ENCODE data around the gene FAM117A. TPM values are rescaled to one million over a fixed set of nuclear protein-coding genes. Genes with fewer than 3 reads are reported as not detected.
A peak's percentile ranks its signal among the peaks of the same experiment; 100 is the strongest.
"Not testable (repeated sequence)": the region's sequence is repeated elsewhere in the genome, so short reads cannot be mapped to it uniquely, and the experiment has no call there.

FAM117A gene
- polyA plus RNA-seq, 4 donors, result 18.7 to 24.3 (median 19.7) TPM

DNA sequence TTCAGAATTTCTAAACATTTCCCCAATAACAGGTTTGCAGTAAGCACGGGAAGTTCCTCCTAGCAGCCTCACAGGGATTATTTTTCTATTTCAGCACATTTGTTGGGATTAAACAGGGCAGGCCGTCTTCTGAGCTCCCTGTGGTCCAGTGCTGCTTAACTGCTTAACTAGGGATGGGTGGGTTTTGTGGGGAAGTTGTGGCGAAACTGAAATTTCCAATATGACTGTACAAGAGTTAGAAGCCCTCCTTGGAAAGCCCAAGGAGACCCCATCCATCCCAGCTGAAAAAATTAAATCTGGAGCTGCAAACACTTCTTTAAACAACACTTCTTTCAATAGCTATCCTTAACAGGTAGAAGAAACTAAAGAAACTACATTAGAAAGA is 22.2 kb downstream of the FAM117A start:
- DNase-seq (ENCODE audit: low read depth in 4 of 4, low spot score in 2 of 4), result no peak

DNA sequence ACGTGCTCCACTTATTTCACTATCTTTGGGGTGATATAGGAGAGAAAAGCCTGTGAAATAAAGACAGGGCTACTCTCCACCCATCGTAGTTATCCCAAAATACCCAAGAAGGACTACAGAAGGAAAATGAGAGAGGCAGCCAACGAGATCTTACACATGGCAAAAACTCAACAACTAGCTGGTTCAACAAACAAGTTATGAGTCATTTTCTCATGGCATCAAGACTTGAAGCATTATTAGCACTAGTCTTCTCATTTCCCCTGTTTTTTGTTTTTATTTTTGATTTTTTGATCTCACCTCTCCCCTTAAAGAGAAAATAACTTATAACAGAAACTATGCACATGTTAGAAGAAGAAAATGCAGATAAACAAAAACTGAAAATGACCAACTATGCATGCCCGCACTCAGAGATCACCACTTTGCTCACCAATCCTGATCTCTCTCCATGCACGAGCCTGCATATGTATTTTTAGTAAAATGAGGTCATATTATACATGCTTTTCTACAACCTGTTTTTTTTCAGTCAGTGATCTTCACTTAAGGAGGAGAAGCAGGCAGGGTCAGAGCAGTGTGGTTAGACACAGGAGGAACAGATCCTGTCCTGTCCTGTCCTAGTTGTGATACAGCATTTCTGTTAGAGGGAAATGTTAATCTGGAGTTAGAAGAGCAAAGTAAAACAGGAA is 22.8 kb downstream of the FAM117A start:
- no peak for DNase-seq (ENCODE audit: low read depth in 4 of 4, low spot score in 2 of 4)

DNA sequence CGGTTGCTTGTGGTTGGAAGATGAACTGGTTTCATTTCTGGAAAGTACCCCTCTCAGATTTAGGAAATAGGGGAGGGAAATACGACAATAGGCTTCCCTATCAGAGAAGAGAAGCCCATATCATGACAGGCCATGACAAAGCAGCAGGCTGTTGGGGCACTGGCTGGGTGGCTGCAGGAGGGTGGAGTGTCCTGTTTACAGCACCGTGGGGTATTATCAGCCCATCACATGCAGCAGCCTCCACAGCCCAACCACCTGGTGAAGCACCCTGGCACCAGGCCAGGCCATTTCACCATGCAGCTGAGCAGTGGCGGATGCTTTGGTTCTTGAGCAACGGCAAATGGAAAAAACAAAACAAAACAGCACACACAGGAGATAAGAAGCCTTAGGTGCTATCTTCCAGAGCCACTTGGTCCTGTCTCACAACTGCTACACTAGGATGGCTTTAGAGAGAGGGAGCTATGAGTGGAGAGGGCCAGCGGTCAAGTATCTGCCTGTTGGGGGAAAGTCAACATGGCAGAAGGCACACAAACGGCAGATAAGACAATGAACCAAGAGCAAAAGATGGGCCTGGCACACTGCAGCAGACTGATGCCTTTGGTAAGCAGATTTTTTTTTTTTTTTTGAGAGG is 24.2 kb downstream of the FAM117A start:
- no peak for DNase-seq (ENCODE audit: low read depth in 4 of 4, low spot score in 2 of 4)

DNA sequence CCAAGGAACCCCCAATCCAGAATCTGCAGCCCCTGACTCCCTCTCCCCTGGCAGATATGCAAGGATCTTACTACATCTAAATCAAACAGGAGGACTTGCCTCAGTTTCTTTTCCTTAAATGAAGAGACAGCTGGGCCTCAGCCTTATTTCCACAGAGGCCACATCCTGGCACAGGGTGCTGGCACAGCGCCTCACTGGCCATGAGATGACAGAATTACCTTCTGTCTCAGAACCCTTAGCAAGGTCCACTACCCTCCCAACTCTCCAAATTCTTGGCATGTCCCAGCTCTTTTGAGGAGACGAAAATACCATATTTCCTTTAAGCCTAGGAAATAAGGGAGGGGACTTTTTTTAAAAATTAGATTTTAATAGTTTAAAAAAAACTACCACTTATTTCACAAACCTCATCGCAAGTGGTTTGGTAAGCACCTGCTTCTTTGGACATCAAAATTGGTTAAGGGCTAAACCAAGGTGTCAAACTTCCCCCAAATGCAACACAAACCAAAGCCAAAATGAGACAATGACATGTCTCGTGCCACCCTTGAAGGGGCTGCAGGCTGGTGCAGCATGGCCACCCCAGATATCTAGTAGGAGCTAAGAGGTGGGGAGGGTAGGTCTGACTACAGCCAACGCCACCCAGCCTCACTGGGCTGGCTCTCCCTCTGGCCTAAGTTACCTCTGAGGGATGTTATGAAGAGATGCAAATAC is 25.3 kb downstream of the FAM117A start:
- DNase-seq (ENCODE audit: low read depth in 4 of 4, low spot score in 2 of 4), result no peak

DNA sequence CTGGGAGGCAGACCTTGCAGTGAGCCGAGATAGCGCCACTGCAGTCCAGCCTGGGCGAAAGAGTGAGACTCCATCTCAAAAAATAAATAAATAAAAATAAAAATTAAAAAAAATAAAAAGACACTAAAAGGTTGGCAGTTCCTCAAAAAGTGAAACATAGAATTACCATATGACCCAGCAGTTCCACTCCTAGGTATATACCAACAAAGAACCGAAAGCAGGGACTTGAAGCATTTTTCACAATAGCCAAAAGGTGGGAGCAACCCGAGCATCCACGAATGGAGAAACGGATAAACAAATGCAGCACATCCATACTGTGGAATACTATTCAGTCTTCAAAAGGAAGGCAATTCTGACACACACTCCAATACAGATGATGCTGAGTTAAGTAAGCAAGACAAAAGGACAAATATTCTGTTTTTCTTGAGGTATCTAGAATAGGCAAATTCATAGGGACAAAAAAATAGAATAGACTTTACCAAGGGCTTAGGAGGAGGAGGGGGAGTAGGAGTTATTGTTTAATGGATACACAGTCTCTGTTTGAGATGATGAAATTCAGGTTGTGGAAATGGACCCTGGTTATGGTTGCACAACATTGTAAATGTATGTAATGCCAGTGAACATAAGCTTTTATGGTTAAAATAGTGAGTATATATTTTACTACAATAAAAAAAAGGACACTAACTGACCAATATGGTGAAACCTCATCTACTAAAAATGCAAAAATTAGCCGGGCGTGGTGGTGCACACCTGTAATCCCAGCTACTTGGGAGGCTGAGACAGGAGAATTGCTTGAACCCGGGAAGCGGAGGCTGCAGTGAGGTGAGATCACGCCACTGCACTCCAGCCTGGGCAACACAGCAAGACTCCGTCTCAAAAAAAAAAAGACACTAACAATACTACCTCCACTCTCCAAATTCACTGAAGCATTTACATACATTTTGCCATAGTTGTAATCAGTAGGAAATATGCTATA is 29.1 kb downstream of the FAM117A start:
- no peak for DNase-seq (ENCODE audit: low read depth in 4 of 4, low spot score in 2 of 4)

DNA sequence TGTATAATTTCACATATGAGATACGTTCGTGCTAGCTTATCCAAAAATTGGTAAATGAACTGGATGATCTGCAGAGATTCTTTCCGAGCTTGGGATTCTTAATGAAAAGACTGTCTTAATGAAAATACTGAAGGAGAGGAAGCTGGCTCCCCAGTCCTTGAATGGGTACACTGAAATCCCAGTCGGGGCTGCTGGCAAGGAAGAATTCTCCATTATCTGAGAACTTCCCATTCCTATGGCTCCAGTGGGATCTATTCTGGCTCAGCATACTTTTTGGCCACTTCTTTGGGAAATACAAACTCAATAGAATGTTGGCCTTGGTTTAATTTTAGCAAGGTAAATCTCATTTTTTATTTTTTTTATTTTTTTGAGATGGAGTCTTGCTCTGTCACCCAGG is 32.5 kb downstream of the FAM117A start:
- no peak for DNase-seq (ENCODE audit: low read depth in 4 of 4, low spot score in 2 of 4)

DNA sequence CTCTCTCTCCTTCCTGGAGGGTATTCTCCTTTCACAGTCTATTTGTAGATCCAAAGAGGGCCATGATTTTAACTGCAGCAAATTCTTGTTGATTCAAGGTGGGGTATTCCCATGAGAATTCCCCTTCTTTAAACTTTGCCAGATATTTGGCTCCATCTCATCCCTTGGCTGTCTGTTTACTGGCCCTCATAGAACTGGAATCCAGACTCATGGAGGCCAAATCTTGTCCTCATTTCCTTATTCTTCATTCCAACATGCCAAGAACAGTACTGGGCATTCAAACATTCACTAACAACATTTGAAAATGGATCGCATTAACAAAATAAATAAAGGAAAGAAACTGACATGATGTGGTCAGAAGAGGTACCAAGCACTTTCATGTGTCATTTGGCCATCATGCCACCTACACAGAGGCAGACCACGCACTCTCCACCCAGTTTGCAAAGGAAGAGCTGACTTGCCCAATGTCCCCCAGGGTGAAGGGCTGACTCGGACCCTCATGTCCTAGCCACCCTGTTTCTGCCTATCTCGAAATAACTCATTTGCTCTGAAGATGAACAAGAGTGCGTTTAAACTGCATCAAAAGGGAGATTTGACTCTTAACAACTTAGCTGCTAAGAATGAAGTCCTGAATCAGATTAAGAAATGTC is 33.0 kb downstream of the FAM117A start:
- DNase-seq (ENCODE audit: low read depth in 4 of 4, low spot score in 2 of 4), result no peak

DNA sequence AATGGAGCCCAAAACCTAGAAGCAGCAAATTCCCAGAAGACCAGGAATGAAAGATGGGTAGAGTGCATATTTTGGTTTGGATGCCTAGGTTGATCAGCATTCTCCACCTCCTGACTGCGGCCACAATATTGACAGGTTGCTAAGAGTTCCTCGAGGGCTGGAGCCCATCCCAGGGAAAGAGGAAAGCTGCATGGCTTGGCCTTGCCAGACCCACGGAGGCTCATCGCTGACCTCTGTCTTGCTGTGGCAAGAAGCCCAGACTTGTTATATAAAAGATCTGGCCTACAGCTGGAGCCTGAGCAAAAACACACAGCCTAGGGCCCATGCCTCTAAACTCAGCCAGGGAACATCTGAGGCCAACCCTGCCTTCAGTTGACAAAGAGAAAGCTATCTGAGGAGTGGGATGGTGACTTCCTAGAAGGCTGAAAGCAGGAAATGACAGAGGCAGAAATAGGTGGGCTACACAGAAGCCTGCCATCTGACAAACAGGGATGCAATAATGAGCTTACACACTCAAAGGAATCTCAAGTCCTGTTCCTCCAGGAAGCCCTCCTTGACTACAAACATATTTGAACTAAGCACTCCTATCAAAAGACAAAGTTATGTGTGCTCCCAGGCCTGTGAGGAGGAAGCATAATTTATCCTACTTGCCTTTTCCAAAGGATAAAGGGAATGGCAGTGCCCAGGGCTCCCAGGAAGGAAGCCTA is 33.7 kb downstream of the FAM117A start:
- DNase-seq (ENCODE audit: low read depth in 4 of 4, low spot score in 2 of 4), result peak in 2 of 4 donors; percentile 40 to 49

DNA sequence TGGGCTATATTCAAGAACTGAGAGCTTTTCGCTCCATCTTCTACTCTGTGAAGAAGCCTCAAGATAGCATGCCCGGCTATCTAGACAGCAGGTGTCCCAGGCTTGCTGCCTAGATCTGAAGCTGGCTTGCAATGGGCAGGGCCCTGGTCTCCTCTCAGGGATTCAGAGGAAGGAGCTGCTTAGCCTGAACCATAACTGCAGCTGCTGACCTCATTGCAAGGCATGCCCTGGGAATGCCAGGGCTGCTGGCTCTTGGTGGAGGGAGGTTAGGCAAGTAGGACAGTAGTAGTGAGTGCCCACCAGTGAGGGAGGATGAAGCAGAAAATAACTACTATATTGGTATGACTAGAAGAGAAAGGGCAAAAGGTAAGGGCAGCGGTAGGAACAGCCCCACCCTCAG is 34.9 kb downstream of the FAM117A start:
- no peak for DNase-seq (ENCODE audit: low read depth in 4 of 4, low spot score in 2 of 4)

DNA sequence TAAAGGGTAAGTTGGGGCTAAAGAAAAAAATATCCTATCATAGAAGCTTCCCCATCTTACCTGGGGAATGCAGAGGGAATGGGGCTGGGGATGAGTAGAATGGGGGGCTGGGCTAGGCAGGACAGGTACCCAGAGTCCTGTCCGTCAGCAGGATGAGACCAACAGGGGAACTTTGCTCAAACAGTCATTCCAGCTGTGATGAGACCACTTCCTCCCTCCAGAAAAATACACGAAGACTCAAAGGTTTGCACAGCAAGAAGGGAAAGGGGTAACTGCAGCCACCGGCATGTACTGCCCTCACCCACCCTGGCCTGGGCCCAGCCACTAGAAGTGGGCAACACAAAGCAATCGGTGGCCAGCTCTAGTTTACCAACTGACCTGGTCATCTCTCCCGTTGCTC is 35.5 kb downstream of the FAM117A start:
- DNase-seq (ENCODE audit: low read depth in 4 of 4, low spot score in 2 of 4), result no peak

DNA sequence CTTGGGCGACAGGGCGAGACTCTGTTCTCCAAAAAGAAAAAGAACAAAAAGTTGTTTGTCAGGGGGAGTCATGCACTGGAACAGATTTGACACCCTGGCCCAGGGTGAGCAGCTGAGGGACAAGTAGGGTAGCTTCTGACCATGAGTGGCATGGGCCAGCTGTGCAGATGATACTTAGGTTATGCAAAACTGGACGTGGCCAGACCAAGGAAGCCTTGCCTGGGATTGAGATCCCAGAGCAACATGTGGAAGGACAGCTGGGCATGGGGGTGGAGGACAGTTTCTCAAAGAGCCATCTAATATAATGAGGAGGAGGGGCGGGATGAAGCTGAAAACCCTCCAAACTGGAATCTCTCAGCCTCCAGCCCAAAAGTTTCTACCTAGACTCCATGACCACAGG is 36.6 kb downstream of the FAM117A start:
- no peak for DNase-seq (ENCODE audit: low read depth in 4 of 4, low spot score in 2 of 4)

DNA sequence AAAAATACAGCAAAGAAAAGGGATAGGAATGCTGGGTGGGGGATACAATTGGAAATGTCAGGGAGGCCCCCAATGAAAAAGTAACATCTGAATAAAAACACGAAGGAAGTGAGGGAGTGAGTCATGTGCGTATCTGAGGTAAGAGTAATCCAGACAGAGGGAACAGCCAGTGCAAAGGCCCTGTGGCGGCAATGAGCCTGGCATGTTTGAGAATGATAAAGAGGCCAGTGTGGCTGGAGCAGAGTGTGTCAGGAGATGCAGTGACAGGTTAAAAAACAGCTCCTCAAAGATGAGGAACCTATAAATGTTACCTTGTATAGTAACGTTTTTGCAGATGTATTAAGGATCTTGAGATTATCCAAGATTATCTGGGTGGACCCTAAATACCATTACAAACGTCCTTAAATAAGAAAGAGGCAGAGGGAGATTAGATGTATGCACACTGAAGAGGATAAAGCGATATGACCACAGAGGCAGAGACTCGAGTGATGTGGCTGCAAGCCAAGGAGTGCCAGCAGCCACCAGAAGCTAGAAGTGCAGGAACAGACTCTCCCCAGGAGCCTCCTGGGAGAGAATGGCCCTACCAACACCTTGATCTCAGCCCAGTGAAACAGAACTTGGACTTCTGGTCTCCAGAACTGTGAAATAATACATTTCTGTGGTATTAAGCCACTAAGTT is 38.3 kb downstream of the FAM117A start:
- DNase-seq (ENCODE audit: low read depth in 4 of 4, low spot score in 2 of 4), result no peak

DNA sequence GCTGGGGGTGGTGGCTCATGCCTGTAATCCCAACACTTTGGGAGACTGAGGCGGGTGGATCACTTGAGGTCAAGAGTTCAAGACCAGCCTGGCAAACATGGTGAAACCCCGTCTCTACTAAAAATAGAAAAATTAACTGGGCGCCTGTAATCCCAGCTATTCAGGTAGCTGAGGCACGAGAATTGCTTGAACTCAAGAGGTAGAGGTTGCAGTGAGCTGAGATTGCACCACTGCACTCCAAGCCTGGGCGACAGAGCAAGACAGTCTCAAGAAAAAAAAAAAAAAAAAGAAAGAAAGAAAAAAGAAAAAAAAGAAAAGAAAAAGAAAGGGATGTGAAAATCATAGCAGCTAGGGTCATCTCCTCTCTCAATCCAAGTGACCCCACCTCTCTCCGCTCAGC is 39.4 kb downstream of the FAM117A start:
- not testable (repeated sequence) for DNase-seq (ENCODE audit: low read depth in 4 of 4, low spot score in 2 of 4)

DNA sequence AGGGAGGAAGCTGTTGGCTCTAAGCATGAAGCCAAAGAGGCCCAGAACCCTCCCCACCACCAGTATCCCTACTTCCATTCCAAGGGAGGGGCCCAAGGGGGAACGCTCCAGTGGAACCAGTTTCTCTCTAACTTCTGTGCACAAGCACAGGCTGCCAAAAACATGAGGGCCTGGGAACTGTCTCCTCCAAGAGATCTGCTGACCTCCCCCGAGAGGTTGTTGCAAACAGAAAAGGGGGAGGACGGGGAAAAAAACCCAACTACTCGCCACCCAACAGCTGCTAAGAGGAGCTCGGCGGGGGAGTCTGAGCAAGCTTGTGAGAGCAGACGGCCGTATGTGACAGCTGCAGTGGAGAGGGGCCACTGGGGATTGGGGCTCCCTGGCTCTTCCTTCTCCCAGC is 40.5 kb downstream of the FAM117A start:
- DNase-seq (ENCODE audit: low read depth in 4 of 4, low spot score in 2 of 4), result peak in 2 of 4 donors; percentile 49 to 51

DNA sequence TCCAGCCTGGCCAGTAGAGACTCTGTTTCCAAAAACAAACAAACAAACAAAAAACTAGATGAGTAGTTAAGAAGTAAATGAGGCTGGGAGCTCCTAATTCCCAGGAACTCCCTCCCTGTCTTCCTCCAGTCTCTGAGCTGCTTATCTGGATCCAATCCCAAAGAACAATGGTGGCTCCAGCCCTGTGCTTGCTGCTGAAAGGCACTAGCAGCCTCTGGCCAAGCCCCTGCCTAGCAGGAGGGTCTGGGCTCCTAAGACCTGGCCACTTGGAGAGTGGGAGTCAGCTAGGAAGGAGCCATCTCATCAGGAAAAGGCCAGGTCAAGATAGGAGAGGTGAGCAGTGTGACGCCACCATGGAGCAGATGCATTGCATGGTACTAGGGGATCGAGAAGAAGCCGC is 41.9 kb downstream of the FAM117A start:
- DNase-seq (ENCODE audit: low read depth in 4 of 4, low spot score in 2 of 4), result no peak

DNA sequence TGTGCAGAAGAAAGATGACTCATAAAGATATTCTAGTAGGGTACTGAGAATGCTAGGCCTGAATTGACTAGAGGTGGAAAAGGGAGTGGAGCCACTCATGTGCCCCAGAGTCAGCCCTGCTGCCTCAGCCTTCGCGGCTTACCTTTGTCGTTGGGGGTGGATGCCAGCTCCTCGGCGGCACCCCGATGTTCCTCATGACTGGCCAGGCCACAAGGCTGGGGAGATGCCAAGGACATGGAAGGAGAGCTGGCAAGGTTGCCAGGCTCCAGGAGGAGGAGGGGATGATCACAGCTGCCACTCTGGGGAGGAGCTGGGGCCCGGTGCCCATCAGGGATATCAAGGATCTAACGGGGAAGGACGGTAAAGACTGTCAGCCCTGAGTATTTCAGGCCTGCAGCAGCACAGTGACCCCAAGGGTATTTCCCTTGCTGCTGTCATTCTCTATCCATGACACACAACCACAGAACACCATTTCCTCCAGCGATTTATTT is 46.5 kb downstream of the FAM117A start:
- no peak for DNase-seq (ENCODE audit: low read depth in 4 of 4, low spot score in 2 of 4)

DNA sequence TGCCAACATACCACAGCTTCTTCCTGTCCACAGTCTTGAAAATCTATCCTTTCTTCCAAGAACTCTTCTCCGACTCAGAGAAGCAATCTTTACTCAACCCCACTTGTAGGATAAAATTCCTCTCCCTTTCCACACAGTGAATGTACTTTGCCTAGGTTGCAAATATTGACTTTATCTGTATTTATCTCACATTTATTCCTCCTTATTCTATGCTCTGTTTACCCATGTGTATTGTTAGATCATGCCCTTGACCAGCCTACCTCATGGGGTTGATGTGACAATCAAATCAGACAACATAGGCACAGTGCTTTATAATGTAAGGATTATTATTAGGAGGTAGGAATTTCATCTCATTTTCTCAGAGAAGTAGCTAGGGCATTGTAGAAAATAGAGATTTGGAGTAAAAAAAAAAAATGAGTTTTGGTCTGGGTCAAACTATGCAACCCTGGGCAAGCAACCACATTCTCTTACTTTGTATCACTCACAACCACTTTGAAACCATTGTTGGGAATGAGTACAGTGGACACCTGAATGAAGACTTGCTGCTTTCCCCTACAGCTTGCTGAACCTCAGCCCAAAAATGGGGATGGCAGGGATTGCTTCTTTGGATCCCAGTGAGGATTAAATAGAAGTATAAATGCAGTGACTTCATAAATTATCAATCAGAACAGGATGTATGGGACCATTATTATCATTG is 47.1 kb downstream of the FAM117A start:
- DNase-seq (ENCODE audit: low read depth in 4 of 4, low spot score in 2 of 4), result no peak

DNA sequence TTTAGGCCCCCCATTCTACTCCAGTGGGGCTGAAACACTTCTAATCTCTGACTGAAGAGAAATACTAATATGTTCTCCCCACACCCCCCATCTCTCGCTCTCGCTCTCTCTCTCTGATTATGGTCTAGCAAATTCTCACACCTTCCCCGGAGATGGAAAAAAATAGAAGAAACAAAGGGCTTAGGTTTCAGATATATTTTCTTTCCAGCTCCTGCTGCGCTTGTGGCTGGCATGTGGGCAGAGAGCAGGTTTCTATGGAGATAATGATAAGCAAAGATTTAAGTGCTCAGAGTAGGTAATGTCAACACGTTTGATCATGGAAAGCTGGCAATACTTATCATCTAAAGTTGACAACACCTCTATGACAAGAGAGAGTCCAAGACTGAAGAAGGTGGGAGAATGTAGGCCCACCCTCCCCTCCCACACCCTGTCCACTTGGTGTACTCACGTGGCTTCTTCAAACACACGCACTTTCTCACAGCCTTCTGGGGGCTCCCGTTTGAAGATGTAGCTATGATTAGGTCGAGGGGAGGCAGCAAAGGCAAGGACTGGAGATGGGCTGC is 48.1 kb downstream of the FAM117A start:
- no peak for DNase-seq (ENCODE audit: low read depth in 4 of 4, low spot score in 2 of 4)

Data from left renal cortex interstitium (tissue), 4 donors.